Kidney capillary endothelial cell (primary cell): ENCODE measurements around the gene FBXL19.

Source experiments
- DNase-seq: peaks from one replicate; pipeline ENCODE4 v3.0.0-alpha.2; 2018; ENCODE audit warnings: low spot score

FBXL19 gene

GRCh38 chr16:30894540-30895368 lies 28.6 kb upstream of the FBXL19 start:
- DNase-seq, result no peak

- no peak for DNase-seq
Measured at GRCh38 chr16:30895627-30896260, 27.6 kb upstream of the FBXL19 start.

- no peak for DNase-seq
Measured at GRCh38 chr16:30896261-30896888, 27.0 kb upstream of the FBXL19 start, which contains the start of gene CTF1. CTF1 (plus strand) TSS chr16:30896614; CDS start chr16:30896644, 30 bp downstream.

- DNase-seq, result peak; percentile 84
Measured at GRCh38 chr16:30896889-30897733, 26.3 kb upstream of the FBXL19 start.

- DNase-seq, result no peak
Measured at GRCh38 chr16:30899794-30900193, 23.6 kb upstream of the FBXL19 start.

- no peak for DNase-seq
Measured at GRCh38 chr16:30900588-30900987, 22.8 kb upstream of the FBXL19 start.

GRCh38 chr16:30901201-30902028 lies 22.0 kb upstream of the FBXL19 start:
- no peak for DNase-seq

- peak; percentile 61 for DNase-seq
Measured at GRCh38 chr16:30902029-30902972, 21.1 kb upstream of the FBXL19 start.

- DNase-seq, result no peak
Measured at GRCh38 chr16:30903002-30903401, 20.4 kb upstream of the FBXL19 start.

GRCh38 chr16:30903596-30903995 lies 19.8 kb upstream of the FBXL19 start:
- DNase-seq, result peak; percentile 93

- DNase-seq, result no peak
Measured at GRCh38 chr16:30904114-30904780, 19.1 kb upstream of the FBXL19 start.

- DNase-seq, result no peak
Measured at GRCh38 chr16:30907064-30907463, 16.3 kb upstream of the FBXL19 start.

GRCh38 chr16:30910427-30911029 lies 12.8 kb upstream of the FBXL19 start:
- DNase-seq, result no peak

- no peak for DNase-seq
Measured at GRCh38 chr16:30912794-30913412, 10.5 kb upstream of the FBXL19 start.

GRCh38 chr16:30914830-30915229 lies 8.5 kb upstream of the FBXL19 start:
- DNase-seq, result no peak

- DNase-seq, result no peak
Measured at GRCh38 chr16:30918614-30919013, 4.8 kb upstream of the FBXL19 start.

- no peak for DNase-seq
Measured at GRCh38 chr16:30920891-30921290, 2.5 kb upstream of the FBXL19 start.

- DNase-seq, result no peak
Measured at GRCh38 chr16:30921459-30921747, 2.0 kb upstream of the FBXL19 start.
